CD4-positive, alpha-beta T cell treated with Interferon alpha-2 for 1 hour (primary cell): ENCODE data around the gene NOX3.
"Not testable (repeated sequence)": the region's sequence is repeated elsewhere in the genome, so short reads cannot be mapped to it uniquely, and the experiment has no call there.

Source experiments
- DNase-seq, 2 donors: peaks; one replicate each; pipeline ENCODE4 v3.0.0-alpha.2; 2020 to 2022

NOX3 gene, protein sequence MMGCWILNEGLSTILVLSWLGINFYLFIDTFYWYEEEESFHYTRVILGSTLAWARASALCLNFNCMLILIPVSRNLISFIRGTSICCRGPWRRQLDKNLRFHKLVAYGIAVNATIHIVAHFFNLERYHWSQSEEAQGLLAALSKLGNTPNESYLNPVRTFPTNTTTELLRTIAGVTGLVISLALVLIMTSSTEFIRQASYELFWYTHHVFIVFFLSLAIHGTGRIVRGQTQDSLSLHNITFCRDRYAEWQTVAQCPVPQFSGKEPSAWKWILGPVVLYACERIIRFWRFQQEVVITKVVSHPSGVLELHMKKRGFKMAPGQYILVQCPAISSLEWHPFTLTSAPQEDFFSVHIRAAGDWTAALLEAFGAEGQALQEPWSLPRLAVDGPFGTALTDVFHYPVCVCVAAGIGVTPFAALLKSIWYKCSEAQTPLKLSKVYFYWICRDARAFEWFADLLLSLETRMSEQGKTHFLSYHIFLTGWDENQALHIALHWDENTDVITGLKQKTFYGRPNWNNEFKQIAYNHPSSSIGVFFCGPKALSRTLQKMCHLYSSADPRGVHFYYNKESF

DNA sequence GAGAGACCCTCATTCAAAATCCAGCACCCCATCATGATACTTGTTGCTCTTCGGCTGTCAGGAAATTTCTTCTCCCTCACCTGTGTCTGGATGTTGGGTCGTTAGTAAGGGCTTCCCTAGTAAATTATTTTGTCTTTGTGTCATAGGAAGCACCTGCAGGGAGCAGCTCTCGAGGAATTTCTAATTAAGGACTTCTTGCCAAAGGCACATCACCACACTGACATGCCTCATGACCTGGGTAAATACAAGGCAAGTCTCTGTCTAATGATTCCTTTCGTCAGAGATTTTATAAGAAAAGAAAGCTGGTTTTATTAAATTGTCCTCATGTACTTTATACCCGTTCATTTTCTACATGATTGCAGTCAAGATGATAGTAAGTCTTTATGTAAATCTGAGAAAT is at the start of gene NOX3:
Gene NOX3, minus strand, starts transcription at position 74 of the 400 bp plus-strand sequence. Its CDS starts 39 bp downstream, at position 35.
- no peak for DNase-seq

DNA sequence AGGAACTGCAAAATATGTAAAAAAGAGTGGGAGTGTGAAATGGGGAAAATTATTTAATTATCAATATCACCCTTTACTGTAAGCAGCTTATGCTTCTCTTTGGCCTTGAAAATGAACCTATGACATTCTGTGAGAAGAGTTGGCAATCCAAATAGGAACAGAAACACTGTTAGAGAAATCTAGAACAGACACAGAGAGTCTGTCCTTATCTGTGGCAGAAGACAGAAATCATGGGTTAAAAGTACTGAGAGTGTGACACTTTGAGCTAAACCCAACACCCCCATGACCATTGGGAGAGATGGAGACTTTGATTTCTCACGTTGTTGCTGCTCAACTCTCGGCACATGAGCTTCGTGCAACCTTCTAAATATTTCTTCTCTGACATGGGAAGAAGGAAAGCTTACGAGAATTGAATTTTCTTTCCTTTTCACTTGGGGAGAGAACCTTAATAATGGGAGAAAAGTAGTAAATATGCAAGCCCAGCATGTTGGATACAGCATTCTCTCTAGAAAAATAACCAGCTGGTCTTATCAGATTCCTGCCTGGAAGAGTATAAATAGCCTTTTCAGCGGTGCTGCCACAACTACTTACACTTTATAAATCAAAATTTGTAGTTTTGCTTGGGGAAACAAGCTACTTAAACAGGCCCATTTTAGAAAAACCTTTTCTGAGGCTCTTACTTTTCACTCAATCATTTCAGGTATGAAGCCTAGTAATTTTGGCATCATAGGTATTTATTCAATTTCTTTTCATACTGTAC is 49.4 kb upstream of the NOX3 start:
- DNase-seq: no peak

DNA sequence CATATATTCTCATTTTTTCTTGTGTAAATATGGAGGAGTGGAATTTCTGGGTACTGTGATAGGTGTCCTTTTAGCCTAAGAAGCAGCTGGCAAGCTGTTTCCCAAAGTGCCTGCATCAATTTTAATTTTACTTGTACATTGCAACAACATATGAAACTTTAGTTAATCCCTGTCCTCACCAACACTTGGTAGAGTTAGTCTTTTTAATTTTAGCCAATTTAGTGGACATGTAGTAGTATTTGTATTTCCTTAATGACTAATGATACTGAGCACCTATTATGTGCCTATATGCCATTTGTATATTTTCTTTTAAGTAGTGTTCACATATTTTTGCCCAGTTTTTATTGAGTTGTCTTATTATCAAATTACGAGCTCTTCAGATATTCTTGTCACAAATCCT is 46.8 kb upstream of the NOX3 start:
- DNase-seq: no peak

DNA sequence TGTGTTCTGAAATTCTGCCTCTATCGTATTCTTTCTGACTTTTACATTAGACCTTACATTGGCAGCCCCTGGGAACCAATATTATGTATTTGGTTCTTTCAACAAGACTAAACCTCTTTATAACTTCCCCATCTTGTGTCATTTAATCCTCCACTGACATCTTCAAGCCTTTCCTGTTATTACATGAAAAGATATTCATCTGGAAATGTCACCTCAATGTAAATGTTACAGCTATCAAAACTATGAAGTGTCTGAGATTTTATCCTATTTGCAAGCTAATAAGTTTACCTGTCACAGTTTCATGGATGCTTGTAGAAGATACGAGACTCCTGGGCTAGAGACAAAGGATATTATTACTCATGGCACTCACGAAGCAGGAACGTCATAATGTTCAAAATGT is 43.9 kb upstream of the NOX3 start:
- DNase-seq: no peak

DNA sequence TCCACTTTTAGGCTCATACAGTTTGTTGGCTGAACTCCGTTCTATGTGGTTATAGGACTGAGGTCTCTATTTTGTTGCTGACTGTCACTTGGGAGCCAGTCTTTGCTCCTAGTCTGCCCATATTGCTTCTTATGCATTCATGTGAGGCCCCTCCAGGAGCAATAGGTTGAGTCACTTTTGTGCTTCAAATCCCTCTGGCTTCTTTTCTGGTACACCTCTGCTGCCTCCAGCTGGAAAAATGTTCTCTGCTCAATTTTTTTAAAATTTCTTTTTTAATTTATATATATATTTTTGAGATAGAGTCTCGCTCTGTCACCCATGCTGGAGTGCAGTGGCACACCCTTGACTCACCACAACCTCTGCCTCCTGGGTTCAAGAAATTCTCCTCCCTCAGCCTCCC is 42.7 kb upstream of the NOX3 start:
- DNase-seq: no peak

DNA sequence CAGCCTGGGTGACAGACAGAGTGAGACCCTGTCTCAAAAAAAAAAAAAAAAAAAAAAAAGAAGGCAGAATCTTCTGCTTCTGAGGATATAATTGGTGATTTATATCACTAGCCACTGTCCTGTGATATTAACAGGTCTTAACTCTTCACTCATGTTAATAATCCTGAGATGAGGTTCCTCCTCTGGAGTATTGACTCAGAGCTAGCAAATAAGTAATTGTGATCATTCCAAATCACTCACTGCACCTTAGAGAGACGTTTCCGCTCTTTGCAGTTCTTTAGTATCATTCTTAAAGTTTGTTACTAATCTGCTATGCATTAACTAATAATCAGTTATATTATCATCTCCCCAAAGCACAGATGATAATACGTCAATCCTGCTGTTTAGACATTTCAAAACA is 41.6 kb upstream of the NOX3 start:
- no peak for DNase-seq

DNA sequence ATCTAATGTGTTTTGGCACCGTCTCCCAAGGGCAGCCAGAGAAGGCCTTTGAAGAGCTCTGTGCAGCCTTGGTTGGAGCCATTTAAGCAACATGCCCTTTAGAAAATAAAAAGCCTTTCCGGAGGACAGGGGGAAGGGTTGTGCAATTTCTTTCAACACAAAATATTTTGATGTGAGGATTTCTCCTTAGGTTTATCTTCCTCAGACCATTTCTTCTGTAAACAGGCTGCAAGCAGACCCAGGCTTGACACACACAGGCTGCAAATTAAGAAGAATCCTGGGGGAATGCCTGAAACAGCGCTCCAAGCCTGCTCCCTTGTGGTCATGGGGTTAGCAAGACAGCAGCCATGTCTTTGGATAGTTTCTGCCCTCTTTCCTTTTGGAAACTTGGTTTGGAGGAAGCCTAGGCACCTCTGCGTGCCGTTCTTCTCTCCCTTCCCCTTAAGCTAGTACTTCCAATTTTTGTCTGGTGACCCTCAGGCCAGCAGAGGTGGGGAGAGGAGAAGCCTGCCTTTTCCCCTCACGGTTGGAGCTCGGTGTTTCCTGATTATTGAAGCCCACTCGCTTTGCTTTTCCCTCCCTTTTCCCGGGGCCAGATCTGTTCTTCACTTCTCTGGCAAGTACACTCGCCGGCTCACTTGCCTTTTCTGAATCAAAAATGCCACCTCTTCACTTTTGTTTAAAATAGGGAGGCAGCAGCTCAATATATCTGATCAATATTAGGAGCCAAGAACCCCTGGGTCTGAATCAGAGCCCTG is 39.6 kb upstream of the NOX3 start:
- DNase-seq: no peak

DNA sequence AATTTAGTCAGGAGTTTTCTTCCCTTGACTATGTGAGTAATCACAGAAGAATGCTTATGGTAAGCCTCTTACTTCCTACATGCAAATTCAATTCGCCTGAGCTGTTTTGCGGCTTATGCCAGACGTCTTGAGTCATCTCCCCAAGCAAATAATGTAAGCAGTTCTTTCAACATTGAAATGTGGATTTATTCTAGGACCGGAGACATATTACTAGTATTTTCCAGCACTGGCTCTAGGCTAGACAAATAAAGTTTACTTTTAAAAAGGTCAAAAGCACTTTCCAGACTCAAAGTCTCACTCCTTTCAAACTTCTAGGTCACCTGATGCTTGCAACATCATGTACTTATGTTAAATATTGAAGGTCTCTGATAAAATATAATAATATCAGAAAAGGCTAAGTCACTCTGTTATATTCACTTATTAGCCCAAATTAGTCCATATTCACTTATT is 38.1 kb upstream of the NOX3 start:
- DNase-seq: no peak

DNA sequence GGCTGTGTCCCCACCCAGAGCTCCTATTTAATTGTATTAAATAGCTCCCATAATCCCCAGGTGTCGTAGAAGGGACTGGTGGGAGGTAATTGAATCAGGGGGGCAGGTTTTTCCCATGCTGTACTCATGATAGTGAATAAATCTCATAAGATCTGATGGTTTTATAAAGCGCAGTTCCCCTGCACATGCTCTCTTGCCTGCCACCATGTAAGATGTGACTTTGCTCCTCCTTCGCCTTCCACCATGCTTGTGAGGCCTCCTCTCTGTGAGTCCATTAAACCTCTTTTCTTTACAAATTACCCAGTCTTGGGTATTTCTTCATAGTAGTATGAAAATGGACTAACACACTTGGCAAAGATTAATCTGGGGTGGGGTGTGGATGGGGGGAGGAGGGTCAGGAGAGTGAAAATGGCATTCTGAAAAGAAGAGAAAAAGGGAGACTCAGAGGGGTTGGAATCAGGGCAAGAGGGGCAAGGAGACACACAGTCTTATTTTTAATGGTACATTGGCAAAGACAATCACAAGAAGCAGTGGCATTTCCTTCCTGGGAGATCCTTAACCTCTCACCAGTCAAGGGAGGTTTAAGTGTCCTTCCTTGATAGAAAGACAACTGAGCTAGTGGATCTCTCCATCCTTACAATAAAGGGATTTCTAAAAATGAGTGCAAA is 37.5 kb upstream of the NOX3 start:
- DNase-seq: no peak

DNA sequence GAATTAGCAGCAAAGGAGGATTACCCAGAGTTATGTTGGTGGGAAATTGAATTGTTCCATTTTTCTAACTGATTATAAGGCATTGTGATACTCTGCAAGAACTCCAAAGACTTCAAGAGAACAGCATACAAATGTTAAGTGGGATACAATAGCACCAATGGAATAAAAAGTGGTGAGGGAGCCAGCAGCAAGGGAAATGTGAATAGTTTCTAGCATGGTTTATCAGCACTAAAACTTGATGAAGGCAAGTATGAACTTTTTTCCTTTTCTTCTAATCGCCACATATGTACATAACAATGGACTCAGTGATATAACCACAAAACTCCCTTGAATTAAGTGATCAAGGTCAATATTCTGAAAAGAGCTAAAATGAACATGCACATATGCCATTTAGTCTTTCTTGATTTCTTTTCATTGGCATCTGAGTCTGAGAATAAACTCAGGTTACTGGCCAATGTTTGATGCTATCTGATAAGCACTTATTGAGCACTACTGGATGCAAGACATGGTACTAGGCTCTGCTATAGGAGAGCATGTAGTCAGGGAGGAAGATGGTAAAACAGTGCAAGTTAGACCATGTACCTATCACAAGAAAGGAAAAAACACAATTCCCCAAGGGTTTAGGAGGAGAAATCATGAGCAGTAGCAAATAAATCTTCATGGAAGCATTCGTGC is 36.6 kb upstream of the NOX3 start:
- DNase-seq: no peak

DNA sequence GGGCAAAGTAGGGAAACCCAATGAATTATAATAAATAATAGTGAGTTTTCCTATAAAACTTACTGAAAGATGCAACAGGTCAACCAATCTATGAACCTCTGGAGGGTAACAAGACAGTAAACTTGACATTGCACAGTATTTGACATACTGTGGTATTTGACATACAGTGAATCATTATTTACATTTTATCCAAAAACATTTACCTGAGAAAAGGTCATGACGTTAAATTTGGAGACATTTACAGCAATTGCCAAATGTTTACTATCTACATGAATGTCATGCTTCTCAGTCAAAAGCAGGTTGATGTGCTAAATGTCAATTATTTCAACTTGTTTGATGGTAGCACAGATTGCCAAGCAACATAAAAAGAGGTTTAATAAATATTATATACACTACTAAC is 35.8 kb upstream of the NOX3 start:
- no peak for DNase-seq

DNA sequence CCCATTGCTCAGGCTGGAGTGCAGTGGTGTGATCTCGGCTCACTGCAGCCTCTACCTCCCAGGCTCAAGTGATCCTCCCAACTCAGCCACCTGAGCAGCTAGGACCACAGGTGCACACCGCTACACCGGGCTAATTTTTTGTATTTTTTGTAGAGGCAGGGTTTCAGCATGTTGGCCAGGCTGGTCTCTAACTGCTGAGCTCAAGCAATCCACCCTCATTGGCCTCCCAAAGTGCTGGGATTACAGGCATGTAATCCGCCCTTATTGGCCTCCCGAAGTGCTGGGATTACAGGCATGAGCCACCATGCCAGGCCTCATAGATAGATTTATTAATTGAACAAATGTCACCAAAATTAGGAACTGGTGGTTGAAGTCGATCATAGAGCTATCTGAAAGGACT is 32.6 kb upstream of the NOX3 start:
- DNase-seq: not testable (repeated sequence)

DNA sequence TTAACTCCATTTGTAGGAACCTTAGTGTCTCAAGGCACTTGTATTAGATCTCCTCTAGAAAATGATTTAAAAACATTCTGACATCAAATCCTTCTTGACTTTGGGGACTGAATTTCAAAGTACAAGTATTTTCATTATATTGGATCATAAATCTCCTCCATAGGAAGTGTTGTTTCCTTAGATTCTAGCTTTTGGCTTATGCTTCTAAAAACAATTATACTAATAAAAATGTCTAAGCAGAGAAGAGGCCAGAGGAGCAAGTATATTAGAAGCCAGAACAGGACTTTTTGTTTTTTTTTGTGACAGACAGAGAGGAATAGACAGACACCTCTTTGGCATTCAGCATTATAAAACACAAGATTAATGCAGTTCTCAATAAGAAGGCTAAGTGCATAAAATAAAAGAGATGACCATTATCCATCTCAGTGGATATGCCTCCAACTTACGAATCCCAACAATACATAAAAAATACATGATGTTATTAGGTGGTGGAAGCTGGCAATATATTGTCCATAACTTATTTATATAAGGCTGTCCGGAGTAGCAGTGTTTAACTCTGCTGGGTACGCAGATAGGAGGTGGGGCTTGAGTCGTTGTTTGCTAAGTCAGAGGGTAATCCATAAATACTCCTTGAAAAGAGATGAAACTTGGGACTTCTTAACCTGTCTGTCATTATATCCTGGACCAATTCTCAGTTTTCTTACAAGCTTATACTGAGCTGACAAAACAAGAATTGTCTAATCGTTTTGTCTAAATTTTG is 31.9 kb upstream of the NOX3 start:
- DNase-seq: no peak

DNA sequence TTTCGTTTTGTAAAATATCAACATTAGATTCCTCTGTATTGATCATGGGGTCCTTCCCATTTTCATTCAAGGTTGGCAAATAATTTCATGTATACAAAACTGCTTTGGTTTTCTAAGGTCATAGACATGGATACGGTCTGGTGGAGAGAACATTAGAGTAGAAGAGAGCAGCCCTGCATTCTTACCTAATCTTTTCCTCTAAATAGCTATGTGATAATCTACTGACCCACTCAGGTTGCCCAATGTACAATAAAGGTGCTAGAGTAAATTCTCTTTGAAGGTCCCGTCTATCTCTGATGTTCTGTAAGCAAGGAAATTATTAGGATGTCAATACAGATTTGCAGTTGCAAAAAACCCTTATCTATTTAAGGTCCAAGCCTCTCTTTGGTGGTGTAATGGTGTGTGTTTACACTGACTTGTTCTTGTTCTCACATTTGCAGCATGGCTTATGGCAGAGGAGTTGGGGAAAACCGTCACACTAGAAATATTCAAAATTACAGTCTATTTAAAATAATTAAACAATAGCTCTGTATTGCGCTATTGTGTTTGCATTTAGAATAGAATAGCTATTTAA is 31.2 kb upstream of the NOX3 start:
- no peak for DNase-seq

DNA sequence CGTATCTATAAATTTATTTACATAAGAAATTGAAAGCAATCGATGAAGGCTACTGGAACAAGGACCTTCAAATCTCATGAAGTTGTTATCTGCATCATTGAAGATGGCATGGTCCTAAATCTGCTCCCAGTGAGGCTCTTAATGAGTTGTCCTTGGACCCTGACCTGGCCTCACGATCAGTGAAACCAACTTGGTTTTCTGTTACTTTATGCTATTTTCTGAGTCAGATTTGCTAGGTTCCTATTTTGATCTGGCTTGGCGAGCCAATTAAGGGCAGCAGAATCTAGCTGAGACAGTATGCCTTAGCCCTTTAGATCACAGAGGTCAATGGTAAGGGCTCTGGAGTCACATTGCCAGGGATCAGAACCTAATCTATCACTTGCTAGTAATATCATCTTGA is 30.1 kb upstream of the NOX3 start:
- DNase-seq: no peak

DNA sequence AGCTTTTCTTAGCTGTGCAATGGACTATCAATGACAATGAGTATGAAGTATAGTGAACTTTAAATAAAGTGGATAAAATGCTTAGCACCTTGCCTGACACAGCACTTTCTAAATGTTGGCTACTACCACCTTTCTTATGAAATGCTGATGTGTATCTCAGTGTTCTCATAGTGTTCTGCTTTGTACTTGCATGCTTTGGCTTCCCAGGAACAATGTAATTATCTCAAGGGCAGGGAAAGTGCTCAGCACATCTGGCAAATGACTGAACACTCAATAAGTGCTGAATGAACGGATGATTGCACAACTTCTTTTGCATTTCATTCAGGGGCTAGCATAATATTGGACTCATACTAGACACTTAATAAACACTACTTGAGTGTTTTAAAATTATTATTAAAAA is 28.2 kb upstream of the NOX3 start:
- DNase-seq: no peak

DNA sequence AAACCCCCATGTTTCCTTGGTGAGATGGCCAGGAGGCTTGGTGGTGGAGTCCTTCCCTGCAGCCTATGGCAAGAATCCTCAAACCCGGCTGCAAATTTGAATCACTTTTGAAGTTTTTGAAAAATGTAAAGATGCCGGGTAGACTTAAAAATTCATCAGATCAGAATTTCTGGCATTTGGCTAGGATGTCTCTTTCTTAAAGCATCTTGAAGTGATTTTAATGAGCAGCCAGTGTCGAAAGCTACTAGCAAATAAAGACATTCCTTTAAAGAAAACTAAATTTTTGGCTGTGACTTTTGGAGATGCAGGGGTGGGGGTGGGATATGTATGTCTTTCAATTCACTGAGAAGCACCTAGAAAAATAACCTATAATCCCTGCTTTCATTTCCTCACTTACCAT is 25.6 kb upstream of the NOX3 start:
- no peak for DNase-seq

DNA sequence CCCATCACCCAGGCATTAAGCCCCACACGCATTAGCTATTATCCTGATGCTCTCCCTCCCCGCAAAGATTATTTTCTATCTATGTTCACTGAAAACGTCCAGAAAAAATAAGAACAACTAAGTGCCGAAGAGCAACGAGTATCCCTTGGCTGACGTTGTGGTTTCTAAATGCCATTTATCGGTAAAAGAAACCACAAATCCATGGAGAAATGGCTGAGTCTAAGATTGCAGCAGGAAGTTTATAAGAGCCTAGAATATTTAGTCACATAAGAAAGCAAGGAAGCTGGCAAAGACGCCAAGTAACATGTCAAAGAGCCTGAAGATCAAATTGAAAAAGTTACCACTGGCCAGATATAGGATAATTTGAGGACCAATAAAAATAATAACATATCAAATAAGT is 18.1 kb upstream of the NOX3 start:
- DNase-seq: no peak

DNA sequence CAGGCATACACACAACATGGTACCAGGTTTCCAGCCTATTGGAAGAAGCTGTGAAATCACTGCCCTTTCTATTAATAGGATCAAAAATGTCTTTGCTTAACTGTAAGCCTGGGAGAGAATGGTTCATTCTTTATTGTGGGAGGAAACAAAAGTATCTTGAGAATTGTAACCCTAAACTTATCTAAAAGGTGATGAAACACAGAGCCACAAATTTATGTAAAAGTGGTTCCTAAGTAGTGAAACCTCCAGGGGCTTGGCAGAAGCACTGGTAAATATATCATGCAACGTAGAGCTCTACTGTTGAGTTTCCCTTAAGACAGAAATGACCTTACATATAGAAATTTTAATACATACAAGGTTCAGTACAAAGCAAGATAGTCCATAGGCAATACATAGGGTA is 17.2 kb upstream of the NOX3 start:
- no peak for DNase-seq

DNA sequence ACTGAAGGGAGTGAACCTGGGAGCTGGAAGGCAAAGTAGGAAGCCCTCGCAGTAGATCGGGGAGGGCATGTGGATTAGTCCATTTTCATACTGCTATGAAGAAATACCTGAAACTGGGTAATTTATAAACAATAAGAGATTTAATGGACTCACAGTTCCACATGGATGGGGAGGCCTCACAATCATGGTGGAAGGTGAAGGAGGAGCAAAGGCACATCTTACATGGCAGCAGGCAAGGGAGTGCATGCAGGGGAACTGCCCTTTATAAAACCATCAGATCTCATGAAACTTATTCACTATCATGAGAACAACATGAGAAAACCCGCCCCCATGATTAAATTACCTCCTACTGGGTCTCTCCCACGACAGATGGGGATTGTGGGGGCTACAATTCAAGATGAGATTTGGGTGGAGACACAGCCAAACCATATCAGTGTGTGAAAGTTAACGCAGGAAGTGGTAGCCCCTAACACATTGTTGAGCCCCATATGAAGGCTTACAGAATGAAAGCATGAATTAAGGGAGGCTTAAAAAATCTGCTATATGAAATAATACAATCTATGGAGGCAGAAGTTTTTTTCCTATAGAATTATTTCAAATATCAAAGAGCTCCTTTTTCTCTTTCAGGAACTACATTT is 15.5 kb upstream of the NOX3 start:
- DNase-seq: not testable (repeated sequence)
